HG03039 (cell line): ENCODE results near the gene HOXC11.

Experiments
- ATAC-seq: cut with Tn5 transposase; IDR thresholded peaks from one replicate; pipeline ENCODE4 v1.9.1; 2021; ENCODE audit warnings: mild to moderate bottlenecking, moderate library complexity; ENCODE audit not compliant: unreplicated experiment

HOXC11 gene

DNA sequence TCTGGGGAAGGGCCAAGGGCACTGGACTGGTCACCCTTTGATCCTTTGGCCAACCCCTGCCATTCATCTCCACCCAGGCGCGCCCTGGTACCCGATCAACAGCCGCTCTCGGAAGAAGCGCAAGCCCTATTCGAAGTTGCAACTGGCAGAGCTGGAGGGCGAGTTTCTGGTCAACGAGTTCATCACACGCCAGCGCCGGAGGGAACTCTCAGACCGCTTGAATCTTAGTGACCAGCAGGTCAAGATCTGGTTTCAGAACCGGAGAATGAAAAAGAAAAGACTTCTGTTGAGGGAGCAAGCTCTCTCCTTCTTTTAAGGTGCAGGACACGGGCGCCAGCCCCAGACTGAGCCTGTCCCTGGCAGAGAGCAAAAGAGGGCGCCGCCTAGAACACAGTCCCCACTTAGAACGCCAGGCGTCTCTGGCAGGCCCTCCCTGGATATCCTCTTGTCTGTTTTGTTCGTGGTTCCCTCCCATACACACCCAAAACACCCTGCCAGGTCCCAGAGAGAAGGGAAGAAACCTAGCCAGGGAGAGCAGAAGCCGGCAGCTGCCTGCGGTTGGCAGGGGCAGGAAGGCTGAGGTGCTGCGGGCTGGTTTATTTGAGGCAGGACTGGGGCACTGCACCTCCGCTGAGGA lies 16.6 kb upstream of the HOXC11 start:
- no peak for ATAC-seq

DNA sequence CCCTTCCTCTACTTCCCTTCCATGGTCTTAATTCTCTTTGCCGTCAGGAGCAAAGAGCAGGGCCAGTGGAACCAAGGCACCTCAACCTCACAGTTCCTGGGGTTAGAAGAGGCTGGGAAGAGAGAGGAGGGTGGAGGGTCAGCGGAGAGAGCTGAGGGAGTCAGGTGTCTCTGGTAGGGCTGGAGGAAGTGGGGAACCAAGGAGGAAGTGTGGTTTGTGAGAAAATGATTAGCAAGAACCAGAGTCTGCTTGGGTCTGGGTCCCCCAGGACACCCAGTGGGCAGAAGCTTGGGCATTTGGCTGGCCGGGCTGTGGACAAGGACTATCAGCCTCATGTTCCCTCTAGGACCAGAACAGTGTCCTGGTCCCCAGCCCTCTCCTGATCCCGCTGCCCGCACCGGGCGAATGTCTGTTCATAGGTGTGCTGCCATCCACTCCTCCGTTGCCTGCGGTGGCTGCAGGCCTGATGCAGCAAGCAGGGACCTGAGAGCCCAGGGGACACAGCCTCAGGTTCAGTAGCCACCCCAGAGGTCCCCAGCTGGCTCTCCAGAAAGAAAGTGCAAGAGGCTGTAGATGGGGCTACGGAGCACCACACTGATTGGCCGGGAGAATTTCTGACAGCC lies 15.9 kb upstream of the HOXC11 start:
- no peak for ATAC-seq

DNA sequence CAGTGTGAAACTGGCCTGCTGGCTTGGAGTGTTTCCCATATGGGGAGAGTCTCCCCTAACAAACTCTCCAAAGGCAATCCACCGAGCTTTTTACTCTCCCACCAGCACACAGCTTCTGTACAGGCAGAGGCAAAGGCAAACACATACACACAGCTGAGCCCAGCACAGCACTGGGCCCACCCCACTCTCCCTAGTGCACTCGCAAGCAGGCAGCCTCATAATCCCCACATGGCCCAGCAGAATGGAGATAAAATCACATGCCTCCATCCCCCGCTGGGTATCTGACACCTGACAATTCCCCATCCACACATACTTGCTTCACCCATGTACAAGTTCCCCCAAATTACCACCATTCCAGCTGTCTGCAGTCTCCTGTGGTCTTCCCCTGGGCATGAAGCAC lies 14.8 kb upstream of the HOXC11 start:
- no peak for ATAC-seq

- no peak for ATAC-seq
Measured at GRCh38 chr12:53959314-53959713, 13.6 kb upstream of the HOXC11 start.

GRCh38 chr12:53960187-53961024 lies 12.5 kb upstream of the HOXC11 start:
- no peak for ATAC-seq

- ATAC-seq, result no peak
Measured at GRCh38 chr12:53961025-53961761, 11.7 kb upstream of the HOXC11 start.

DNA sequence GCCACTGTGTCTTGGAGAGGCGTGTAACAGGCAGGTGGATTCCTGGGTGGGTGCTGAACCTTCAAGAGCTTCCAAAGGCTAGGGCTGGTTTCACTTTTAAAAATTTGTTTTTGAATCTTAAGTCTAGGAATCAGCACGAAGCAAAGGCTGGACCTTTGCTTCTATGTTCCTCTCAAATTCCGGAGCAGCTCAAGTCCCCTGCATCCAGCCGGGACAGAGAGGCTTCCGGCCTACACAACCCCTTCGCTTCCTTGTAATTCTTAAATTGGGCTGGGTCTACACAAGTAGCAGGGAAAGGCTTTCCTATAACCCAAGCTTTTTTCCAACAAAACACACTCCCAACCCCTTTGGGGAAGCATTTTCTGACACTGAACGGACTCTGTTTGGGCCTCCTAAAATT lies 9.9 kb upstream of the HOXC11 start:
- ATAC-seq, result no peak

DNA sequence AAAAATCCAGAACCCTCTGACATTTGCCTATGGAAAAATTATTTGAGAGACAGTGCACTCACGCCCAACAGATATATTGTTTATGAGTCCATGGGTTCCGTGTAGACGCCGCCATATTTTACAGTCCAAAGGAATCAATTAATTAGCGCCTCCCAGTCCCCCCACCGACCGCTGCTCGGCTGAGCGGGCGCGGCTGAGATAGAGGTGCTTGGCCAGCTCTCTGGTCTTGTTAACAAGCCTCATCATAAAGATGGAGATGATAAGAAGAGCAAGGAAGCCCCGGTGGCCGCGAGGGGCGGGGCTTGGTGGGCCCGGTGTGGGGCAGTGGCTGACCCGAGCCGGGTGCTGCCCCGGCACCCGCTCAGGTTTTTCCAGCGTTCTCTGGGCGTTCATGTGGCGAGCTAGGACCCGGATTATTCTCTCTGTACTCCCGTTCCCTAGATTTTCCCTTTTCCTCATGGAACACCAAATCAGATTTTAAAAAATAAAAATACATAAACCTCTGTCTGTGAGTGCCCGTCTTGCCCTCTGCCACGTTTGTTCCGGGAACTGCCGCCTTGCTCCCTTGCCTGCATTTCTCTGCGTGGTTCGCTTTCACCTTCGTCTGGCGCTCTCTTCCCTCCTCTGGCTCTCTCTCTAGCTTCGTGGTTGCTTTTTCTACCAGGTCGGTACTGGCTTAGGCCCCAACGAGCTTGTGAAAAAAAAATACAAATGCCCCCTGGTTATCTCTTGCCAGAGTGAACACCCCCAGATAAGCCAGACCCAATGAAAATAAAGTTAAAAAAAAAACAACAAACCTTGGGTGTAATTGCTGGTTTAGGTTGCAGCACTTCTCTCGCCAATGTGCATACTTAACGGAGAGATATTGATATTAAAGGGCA lies 9.3 kb upstream of the HOXC11 start:
- no peak for ATAC-seq

DNA sequence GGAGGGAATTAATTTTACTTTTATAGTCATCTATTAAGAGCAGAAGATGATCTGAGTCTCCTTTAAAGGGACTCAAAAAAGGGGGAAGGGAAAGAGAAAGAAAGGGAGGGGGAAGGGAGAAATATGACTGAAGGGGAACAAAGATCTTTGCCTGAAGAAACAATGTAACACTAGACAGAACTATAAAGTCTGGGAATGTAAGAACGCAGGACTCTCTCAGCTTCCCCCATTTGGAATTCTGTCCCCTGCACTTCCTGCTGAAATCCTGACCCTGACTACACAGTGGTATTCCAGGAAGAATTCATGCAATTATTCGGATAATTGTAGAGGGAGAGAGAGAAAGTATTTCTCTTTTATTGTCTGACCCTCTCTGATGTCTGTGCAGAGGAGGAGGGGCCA lies 8.6 kb upstream of the HOXC11 start:
- ATAC-seq, result no peak

- no peak for ATAC-seq
Measured at GRCh38 chr12:53965281-53966084, 7.4 kb upstream of the HOXC11 start.

DNA sequence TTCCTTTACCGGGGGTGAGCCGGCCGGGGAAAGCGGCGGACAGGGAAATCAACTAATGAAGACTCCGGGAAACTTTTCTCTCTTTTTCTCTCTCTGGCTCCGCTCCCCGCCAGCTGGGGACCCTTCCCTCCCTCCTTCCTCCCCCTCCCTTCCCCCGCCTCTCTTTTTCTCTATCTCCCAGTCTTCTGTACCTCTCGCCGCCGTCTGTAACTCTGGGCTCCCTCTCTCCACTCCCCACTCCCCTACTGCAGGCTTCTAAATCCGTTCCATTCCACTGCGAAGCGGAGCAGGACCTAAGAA lies 6.9 kb upstream of the HOXC11 start:
- no peak for ATAC-seq

GRCh38 chr12:53966385-53967133 lies 6.4 kb upstream of the HOXC11 start:
- no peak for ATAC-seq

GRCh38 chr12:53967421-53967925 lies 5.5 kb upstream of the HOXC11 start:
- ATAC-seq, result no peak

DNA sequence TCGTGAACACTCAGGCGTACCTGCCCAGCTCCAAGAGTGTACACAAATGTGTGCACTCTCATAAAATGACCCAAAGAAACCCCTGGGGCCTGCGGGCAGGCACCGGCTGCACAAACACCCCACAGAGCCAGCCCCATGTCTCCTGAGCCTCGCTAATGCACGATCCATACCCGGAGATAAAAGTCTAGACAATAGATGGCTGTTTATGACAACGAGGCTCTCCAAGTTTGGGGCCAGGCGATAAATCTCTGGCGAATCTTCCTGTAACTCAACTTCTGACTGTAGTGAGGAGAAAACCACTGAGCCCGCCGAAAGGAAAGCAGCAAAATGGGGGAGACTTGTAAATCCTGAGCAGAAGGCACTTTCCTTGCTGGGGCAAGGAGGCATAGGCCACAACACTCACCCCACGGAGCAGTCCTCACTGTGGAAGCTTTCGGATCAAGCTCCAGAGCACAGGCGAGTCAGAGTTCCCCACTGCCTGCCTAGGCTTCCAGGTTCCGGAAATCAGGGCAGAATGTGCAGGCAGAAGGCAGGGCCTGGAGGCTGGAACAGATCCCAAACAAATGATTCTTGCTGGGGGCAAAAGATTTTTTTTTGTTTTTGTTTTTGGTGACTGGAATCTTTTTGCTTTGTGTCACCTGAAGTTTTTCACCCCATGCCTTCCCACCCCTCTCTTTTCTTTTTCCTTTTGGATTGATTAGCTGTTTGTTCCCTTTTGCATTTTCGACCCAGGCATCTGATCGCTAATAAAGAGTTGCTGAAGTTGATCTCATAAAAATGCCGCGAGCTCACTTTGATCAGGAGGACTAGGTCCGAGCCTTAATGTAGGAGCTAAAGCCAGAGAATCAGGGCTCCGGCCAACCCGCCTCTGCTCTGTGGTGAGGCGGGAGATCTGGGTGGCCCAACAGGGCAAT lies 4.5 kb upstream of the HOXC11 start:
- no peak for ATAC-seq

DNA sequence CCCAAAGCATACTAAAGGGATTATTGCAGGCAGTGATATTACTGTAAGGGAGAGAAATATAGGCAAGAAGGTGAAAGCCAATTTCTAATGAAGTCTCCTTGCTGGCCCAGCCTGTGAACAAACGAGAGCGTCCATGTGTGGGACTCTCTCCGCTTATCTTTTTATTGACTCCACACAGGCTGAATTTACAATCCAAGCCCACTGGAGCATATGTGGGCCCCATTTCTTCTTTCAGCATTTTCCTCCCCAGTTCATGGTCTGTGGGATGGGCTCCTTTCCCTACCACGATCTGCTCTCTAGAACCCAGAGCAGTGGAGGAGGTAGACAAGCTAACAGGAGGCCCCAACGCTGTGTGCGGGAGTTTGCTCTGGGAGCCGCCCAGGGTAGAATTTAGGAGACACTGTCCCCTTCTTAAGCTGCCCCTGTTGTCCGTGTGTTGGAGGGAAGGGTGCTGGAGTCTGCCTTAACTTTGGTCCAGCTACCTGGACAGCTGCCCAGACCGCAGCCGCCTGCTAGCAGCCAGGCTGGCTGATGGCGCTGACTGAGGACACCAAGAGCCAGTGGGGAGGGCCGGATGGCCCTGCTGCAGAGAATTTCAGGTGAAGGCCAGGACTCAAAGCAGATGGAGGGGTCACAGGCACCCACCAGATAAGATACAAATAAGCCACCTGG lies 3.2 kb upstream of the HOXC11 start:
- no peak for ATAC-seq

DNA sequence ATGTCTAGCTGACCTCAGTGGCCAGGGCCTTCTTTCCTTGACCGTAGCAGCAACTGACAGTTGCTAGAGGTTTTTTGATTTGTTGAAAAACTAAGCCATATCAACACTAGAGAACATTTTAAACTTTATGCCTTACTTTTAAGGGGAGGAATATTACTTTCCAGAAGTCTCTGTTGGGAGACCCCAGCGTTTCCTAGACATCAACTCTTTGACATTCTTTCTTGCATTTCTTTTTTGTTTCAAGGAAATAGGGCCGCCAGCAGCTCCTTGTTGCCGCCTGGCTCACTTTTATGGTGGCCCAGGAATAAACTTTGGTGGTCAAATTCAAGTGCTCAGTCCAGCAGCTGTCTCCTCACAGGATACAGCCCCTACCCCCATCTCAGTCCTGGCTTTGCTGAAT lies 2.5 kb upstream of the HOXC11 start:
- ATAC-seq, result no peak

DNA sequence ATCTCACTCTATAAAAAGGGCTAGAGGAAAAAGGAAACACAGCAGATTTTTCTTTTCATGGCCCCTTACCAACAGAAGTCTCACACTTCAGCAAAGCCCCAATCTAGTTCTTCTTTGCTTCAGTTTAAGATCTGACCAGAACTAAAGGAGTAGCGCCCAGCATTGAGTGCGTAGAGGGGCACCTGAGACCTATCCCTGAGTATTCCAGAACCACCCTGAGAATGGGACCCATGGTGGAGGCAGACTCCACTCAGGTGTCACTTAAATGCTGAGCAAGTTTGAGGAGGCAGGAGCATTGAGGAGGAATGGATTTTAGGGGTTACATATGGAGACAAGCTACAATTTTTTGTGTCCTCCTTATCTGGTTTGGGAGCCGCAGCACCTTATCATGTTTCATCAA lies 1.8 kb upstream of the HOXC11 start:
- no peak for ATAC-seq
